HG03060 (cell line): Measurements from ENCODE around the gene FLYWCH2.
"Not testable (repeated sequence)": the region's sequence is repeated elsewhere in the genome, so short reads cannot be mapped to it uniquely, and the experiment has no call there.

Experiments
- ATAC-seq: cut with Tn5 transposase; IDR thresholded peaks from one replicate; pipeline ENCODE4 v1.9.1; 2021; ENCODE audit warnings: low read depth, moderate number of reproducible peaks; ENCODE audit not compliant: unreplicated experiment

Gene FLYWCH2

GRCh38 chr16:2879854-2880508, 3.0 kb upstream of the FLYWCH2 start:
- no peak for ATAC-seq

GRCh38 chr16:2881783-2882649, 999 bp upstream of the FLYWCH2 start:
- no peak for ATAC-seq

GRCh38 chr16:2883458-2883908, 468 bp downstream of the FLYWCH2 start:
- ATAC-seq: no peak

GRCh38 chr16:2884041-2884451, 1.0 kb downstream of the FLYWCH2 start:
- no peak for ATAC-seq

GRCh38 chr16:2894231-2894630, 11.2 kb downstream of the FLYWCH2 start:
- ATAC-seq: no peak

- ATAC-seq: no peak
These were observed 12.8 kb downstream of the FLYWCH2 start for GRCh38 chr16:2895813-2896212.

GRCh38 chr16:2896480-2897010, 13.5 kb downstream of the FLYWCH2 start:
- ATAC-seq: no peak

GRCh38 chr16:2897110-2897509, 14.1 kb downstream of the FLYWCH2 start:
- ATAC-seq: no peak

- ATAC-seq: no peak
These were observed 16.0 kb downstream of the FLYWCH2 start for GRCh38 chr16:2898831-2899563.

GRCh38 chr16:2899564-2900072, 16.6 kb downstream of the FLYWCH2 start:
- no peak for ATAC-seq

GRCh38 chr16:2900526-2901075, 17.6 kb downstream of the FLYWCH2 start:
- ATAC-seq: no peak

- no peak for ATAC-seq
These were observed 19.5 kb downstream of the FLYWCH2 start for GRCh38 chr16:2902337-2903130.

GRCh38 chr16:2904100-2904921, 21.3 kb downstream of the FLYWCH2 start:
- ATAC-seq: no peak

GRCh38 chr16:2904922-2905240, 21.9 kb downstream of the FLYWCH2 start:
- ATAC-seq: peak; percentile 5

GRCh38 chr16:2905241-2905987, 22.4 kb downstream of the FLYWCH2 start:
- ATAC-seq: peak; percentile 69

GRCh38 chr16:2905988-2906387, 23.0 kb downstream of the FLYWCH2 start:
- ATAC-seq: no peak

GRCh38 chr16:2907084-2907753, 24.2 kb downstream of the FLYWCH2 start:
- ATAC-seq: not testable (repeated sequence)
